Measurements from ENCODE around the gene CREB3L2. TPM values are rescaled to one million over a fixed set of nuclear protein-coding genes. Genes with fewer than 3 reads are reported as not detected.
A peak's percentile ranks its signal among the peaks of the same experiment; 100 is the strongest.

CREB3L2 gene
- total and polyA plus RNA-seq, 2 of the 8 experiments (the other 6 are each of a cell fraction or from before 2014, with no cell fraction given) = 14.4 to 48.3 TPM

DNA sequence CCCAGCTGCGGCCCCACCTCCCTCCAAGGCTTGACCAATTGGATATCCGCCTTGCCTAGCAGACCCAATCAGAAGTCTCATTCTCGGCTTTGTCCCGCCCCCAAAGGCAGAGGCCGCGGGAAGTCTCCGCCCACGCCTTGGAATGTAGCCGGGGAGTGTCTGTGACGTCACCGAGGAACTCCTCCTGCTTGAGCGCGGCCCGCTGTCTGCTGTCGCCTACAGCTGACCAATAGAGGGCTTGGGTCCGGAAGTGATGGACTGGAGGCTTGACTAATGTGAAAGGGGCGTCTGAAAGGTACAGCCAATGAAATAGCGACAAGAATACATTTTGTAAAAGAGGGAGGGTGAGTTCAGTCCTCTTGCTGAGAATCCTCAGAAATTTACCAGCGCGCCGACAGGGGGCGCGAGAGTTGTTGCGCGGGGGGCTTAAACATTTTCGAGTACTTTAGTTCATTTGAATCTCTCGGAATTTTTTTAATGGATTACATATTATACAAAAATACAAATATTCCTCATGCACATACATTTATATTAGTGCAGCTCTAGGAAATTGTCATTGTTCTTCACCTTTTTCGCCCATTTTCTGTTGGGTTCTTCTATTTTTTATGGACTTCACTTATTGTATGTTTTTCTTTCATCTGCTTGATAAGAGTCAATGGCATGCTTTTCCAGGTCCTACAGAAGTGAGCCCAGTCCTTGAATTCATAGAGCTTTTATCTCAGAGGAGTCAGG lies 376 bp upstream of the CREB3L2 start (continued):
- TF ChIP-seq, protein P1, sequence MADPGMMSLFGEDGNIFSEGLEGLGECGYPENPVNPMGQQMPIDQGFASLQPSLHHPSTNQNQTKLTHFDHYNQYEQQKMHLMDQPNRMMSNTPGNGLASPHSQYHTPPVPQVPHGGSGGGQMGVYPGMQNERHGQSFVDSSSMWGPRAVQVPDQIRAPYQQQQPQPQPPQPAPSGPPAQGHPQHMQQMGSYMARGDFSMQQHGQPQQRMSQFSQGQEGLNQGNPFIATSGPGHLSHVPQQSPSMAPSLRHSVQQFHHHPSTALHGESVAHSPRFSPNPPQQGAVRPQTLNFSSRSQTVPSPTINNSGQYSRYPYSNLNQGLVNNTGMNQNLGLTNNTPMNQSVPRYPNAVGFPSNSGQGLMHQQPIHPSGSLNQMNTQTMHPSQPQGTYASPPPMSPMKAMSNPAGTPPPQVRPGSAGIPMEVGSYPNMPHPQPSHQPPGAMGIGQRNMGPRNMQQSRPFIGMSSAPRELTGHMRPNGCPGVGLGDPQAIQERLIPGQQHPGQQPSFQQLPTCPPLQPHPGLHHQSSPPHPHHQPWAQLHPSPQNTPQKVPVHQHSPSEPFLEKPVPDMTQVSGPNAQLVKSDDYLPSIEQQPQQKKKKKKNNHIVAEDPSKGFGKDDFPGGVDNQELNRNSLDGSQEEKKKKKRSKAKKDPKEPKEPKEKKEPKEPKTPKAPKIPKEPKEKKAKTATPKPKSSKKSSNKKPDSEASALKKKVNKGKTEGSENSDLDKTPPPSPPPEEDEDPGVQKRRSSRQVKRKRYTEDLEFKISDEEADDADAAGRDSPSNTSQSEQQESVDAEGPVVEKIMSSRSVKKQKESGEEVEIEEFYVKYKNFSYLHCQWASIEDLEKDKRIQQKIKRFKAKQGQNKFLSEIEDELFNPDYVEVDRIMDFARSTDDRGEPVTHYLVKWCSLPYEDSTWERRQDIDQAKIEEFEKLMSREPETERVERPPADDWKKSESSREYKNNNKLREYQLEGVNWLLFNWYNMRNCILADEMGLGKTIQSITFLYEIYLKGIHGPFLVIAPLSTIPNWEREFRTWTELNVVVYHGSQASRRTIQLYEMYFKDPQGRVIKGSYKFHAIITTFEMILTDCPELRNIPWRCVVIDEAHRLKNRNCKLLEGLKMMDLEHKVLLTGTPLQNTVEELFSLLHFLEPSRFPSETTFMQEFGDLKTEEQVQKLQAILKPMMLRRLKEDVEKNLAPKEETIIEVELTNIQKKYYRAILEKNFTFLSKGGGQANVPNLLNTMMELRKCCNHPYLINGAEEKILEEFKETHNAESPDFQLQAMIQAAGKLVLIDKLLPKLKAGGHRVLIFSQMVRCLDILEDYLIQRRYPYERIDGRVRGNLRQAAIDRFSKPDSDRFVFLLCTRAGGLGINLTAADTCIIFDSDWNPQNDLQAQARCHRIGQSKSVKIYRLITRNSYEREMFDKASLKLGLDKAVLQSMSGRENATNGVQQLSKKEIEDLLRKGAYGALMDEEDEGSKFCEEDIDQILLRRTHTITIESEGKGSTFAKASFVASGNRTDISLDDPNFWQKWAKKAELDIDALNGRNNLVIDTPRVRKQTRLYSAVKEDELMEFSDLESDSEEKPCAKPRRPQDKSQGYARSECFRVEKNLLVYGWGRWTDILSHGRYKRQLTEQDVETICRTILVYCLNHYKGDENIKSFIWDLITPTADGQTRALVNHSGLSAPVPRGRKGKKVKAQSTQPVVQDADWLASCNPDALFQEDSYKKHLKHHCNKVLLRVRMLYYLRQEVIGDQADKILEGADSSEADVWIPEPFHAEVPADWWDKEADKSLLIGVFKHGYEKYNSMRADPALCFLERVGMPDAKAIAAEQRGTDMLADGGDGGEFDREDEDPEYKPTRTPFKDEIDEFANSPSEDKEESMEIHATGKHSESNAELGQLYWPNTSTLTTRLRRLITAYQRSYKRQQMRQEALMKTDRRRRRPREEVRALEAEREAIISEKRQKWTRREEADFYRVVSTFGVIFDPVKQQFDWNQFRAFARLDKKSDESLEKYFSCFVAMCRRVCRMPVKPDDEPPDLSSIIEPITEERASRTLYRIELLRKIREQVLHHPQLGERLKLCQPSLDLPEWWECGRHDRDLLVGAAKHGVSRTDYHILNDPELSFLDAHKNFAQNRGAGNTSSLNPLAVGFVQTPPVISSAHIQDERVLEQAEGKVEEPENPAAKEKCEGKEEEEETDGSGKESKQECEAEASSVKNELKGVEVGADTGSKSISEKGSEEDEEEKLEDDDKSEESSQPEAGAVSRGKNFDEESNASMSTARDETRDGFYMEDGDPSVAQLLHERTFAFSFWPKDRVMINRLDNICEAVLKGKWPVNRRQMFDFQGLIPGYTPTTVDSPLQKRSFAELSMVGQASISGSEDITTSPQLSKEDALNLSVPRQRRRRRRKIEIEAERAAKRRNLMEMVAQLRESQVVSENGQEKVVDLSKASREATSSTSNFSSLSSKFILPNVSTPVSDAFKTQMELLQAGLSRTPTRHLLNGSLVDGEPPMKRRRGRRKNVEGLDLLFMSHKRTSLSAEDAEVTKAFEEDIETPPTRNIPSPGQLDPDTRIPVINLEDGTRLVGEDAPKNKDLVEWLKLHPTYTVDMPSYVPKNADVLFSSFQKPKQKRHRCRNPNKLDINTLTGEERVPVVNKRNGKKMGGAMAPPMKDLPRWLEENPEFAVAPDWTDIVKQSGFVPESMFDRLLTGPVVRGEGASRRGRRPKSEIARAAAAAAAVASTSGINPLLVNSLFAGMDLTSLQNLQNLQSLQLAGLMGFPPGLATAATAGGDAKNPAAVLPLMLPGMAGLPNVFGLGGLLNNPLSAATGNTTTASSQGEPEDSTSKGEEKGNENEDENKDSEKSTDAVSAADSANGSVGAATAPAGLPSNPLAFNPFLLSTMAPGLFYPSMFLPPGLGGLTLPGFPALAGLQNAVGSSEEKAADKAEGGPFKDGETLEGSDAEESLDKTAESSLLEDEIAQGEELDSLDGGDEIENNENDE (IDR thresholded peaks at IDR 0.05; ENCODE audit: insufficient replicate concordance, low read length) = peak; percentile 32
- no peak for TF ChIP-seq HDAC2 (IDR thresholded peaks at IDR 0.05; ENCODE audit: borderline replicate concordance in 1 of 2, low read depth in 2 of 2, low read length in 2 of 2)
- no peak for TF ChIP-seq CBX5 (IDR thresholded peaks at IDR 0.05; ENCODE audit: low read depth, low read length)
- no peak for TF ChIP-seq GTF2F1 (IDR thresholded peaks at IDR 0.05; ENCODE audit: borderline replicate concordance, low read depth, low read length)
- peak; percentile 86 for TF ChIP-seq CHD2 (IDR thresholded peaks at IDR 0.05; ENCODE audit: low read length)
- TF ChIP-seq BACH1 (IDR thresholded peaks at IDR 0.05; ENCODE audit: low read length) = no peak
- TF ChIP-seq SP1 (IDR thresholded peaks at IDR 0.05; ENCODE audit: low read depth, low read length) = peak; percentile 97
